ENCODE measurements around the gene NPPC.

GRCh38 chr2:231900972-231901371 lies 25.2 kb downstream of the NPPC start:
- TF ChIP-seq ZNF274 (IDR thresholded peaks at IDR 0.05; ENCODE audit: low read depth, low read length) (no peak), YY1 (IDR thresholded peaks at IDR 0.05; ENCODE audit: insufficient read depth, insufficient read length) (no peak), SUZ12 (IDR thresholded peaks at IDR 0.05; ENCODE audit: extremely low read depth, insufficient read depth, insufficient read length) (no peak)
